ENCODE results near the gene DMKN.

Gene DMKN

DNA sequence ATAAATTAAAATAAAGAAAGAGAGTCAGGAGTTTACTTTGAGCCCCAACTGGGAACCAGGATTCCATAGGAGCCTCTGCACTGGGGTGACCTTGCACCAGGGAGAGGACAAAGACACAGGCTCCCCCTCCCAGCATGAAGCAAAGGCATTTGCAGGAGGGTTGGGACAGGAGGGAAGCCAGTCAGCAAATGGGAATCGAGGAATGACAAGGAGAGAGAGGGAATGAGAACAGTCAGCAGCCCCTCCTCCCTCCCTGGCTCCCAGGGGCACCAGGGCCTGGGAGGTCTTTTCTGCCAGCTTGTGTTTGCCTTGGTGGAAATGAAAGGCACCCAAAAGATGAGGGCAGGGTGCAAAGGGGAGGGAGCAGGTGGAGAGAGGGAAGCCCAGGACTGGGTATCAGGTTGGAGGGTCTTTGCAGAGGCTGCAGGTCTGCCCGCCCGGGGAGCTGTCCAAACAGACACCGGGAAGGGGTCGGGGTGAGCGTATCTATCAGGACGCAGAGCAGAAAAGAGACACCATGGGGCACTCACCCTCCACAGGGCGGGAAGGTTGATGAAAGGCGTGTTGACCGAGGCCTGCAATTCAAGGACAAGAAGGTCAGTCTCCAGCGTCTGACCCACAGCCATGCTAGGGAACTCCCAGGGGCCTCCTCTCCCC is 10.9 kb upstream of the DMKN start:
- DNase-seq, result no peak

DNA sequence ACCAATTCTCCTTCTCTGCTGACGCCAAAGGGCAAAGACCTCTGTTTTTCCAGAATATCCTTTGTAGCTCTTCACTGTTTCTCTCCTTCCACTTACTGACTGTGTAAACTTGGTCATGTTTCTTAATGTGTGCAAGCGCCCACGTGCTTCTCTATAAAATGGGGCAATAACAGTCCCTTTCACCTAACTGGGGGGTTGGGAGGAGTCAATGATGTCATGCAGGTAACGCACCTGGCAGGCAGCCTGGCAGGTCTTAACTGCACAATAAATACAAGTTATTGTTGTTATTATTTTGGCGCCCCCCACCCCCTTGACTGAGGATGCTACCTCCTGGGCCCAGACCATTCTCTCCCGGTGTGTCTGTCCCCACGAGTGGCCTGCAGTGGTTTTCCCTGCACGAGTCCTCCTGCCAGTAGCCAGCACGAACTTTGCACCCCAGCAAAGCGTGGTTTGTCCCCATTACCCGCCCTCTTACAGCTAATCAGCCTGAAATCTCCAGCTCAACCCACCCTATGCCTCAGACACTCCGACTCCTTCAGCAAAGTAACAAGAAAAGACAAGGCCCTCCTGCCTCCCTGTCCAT is 9.4 kb upstream of the DMKN start:
- DNase-seq, result no peak

DNA sequence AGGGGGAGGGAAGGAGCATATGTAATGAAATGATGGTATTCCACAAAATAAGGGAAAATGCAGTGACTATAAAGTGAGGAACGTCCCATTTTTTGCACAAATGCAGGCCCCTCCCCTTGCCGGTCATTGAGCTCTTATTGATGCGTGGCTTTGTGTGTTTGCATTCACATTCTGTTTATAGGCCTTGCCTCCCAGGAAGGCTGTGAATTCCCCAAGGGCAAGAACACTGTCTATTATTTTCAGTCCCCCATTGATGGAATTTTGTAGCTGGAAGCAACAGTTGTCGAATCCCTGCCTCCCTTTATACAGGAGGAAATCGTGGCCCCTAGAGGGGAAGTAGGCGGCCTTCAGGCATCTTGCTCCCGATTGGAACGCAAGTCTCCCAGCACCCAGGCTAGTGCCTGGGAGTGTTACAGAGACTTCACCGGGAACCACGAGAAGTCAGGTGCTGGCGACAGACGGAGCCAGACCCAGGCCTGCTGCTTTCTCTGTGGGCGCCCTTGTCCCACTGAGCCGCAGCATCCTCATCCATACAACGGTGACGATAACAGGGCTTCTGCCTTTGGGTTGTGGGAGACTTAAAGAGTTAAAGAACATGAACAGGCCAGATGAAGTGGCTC is 7.8 kb upstream of the DMKN start:
- no peak for DNase-seq

DNA sequence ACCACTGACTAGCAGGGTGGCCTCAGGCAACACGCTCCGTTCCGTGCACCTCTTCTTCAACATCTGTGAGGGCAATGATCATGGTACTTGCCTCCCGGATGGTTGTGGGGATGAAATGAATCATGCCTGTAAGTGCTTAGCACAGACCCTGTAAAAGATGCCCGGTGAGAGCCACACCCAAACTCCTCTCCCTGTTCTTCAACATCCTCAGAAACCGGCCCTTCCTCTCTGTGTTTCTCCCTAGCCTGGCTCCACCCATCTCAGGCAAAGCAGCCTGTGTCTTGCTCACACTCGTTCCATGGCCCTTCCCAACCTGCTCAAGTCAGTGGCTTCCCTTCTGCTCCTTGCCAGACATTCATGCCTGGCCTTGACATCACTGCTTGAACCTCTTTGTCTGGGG is 5.8 kb upstream of the DMKN start:
- DNase-seq, result no peak

DNA sequence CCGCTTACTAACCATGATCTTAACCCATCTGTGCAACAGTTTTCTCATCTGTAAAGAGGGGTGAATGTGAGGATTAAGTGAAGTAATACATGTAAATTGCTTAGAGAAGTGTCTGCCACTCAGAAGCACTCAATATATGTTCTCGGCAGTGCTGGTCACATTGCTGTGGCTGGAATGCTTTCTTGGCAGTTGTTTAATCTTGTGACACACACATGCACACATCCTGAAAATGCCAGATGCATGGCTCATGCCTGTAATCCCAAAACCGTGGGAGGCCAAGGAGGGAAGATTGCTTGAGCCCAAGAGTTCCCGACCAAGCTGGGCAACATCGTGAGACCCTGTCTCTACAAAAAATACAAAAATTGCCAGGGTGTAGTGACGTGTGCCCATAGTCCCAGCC is 4.9 kb upstream of the DMKN start:
- DNase-seq, result no peak

DNA sequence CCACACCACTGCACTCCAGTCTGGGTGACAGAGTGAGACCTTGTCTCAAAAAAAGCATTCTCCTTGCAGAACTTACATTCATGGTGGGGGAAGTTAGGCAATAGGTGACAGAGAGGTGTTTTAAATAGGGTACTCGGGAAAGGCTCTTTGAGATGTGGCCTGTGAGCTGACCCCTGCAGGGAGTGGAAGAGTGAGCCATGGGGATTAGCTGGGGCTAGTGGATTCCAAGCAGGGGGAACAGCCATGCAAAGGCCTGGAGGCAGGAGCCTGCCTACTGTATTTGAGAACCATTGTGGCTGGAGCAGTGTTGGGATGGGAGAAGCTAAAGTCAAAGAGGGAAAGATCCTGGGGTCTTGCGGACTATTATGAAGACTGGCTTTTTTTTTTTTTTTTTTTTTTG is 3.9 kb upstream of the DMKN start:
- DNase-seq, result no peak

DNA sequence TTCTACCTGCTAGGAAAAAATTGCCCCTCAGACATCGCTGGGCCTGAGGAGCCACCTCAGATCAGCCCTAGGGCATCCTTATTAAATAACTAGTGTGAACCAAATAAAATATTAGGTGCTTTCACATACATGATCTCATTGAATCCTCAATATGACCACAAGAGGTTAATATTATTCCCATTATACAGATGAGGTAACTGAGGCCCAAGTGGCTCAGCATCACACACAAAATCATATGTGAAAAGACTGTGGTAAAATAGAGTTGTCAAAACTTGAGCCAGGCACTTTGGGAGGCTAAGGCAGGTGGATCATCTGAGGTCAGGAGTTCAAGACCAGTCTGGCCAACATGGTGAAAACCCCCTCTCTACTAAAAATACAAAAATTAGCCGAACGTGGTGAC is 2.9 kb upstream of the DMKN start:
- no peak for DNase-seq

DNA sequence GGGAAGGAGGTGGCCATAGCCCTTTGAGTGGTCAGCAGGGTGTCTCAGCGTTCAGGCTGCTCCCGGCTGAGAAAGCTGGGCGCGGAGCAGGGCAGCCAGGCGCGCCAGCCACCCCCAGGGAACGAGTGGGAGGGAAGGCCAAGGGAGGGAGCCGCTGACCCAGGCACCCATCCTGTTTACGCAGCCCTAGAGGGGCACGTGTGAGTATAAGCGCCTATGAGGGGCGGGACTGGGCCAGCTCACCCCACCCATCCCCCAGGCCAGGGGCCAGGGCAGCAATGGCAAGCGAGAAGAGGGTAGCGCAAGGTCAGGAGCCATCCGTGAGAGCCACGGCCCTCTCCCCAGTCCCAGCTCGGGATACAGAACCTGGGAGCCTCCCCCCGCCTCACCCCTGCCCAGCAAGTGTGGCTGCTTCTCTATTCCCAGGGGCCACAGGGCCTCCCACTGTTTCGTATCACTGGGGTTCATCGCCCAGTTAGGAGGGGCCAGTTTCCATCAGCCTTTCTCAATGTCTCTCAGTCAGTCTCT is 897 bp upstream of the DMKN start:
- no peak for DNase-seq

DNA sequence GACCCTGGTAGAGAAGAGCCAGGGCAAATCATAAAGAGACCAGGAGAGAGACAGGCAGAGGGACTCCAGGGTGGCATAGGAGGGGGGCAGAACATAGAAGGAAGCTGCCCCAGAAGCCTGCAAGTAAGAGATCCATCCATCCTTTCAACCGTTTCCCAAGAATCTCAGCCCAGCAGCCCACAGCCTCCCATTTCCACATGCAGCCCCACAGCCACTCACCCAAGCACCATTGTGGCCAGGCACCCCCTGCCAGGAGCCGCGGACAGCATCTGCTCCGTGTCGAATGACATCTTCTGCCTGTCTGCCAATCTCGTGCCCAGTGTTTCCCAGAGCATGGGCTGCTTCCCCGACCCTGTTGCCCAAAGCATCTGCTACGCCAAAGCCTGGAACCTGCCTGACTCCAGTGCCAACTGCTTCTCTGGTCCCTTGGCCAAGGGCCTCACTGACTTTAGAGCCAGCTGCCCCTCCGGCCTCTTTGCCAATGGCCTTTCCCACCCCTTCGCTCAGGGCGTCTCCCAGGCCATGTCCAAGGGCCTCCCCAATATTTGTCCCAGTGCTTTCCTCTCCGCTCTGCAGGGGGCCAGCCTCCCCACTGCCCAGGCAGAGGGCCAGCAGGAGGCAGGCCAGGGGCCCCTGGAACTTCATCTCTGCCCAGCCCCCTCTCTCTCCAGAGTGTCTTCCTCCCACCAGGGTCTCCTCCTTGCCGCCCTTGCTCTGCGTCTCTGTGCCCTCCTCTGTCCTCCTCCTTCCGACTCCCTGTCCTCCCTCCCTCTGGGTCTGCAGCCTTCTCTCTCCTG is 420 bp downstream of the DMKN start:
- DNase-seq, result no peak

DNA sequence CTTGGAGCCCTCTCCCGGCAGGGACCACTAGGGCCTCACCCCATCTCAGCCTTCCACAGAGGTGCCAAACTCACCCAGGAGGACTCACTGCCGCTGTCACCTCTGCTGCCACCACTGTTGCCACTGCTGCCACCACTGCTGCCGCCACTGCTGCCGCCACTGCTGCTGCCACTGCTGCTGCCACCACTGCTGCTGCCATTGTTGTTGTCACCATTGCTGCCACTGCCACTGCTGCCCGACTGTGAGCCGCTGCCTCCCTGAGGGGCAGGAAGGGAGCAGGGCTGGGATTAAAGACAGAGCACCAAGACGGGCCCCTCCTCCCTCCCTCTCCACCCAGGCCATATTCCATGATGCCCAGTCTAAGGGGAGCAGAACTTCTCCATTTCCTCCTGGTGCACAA is 2.1 kb downstream of the DMKN start:
- DNase-seq, result no peak

DNA sequence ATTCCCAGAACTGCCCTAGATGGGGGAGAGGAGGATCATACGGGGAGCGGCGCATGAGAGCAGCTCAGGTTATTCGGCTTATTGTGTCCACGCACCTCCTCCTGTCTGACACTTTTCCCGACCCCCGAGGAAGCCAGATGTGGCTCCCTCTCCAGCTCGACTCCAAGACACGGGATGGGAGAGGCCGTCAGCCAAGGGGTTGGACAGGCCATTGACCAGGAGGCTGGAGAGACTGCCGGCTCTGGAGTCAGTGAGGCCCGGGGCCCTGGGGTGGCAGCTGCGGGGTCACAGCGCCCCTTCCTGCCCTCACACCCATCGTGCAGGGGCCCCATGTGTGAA is 2.9 kb downstream of the DMKN start:
- DNase-seq, result no peak

DNA sequence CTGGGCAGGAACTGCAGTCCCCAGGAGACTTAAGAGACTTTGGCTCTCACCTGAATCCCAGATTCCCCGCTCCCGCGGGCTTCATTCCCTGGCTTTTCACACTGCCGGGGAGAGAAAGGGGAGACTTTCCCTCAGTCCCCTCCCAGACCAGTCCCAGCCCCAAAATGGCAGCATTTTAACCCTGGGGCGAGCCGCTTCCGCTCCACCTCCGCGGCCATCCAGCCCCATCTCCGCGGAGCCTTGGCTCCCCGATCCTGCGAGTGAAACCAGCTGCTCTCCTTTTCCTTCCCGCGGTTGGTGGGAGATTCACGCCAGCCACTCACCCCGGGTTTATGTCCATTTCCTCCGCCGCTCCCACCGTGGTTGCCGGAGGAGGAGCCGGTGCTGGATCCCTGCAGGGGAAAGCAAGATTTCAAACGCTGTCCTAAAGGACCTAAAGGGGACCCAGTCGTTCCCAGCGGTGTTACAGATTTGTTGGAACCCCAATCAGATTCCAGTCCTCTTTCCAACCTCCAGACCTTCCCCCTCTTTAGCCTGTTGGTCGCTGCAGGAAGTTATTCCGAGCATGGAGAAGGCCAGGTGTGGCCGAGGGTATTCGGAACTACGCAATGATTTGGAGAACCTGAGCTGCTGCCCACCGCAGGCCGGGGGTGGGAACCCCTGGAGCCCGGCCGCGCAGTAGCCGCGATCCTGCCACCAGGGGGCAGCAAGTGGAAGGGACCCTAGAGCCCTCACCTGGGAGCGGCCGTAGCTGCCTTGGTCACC is 3.4 kb downstream of the DMKN start:
- DNase-seq, result peak in 11 of 14 donors; percentile 2 to 46 (median 19)

DNA sequence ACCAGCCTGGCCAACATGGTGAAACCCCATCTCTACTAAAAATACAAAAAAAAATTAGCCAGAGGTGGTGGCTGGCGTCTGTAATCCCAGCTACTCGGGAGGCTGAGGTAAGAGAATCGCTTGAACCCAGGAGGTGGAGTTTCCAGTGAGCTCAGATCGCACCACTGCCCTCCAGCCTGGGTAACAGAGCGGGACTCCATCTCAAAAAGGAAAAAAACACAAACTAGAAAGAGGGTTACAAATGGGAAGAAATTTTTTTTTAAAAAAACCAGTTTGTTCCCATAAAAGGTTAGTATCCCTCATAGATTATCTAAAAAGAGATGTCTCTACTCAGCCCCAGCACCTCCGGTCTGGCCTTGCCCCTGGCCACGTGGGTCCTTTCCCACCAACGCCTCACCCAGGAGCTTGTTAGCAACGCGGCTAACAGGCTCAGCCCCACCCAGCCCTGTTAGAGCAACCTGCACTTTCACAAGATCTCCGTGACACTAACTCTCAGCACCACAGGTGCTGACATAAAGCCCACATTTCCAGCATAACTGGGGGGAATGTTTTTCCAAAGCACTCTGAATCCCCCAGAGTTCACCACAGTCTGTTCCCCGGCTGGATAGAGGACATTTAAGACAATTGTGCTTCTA is 4.3 kb downstream of the DMKN start:
- DNase-seq, result no peak

DNA sequence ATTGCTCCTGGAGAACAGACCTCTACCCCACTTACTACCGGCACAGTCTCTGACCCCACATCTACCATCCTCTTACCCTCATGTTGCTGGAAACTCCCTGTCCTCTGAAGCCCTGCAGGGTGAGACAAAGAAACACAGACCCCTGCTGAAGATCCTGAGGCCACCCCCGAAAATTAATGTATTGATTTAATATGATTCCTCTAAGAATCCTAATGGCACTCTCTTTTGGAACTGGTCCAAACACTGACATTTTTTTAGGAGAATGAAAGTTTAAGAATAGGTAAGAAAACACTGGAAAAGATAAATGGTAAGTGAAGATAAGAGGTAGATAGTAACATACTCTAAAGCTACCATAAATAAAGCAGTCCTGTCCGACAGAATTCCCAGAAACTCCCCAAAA is 5.3 kb downstream of the DMKN start:
- no peak for DNase-seq

DNA sequence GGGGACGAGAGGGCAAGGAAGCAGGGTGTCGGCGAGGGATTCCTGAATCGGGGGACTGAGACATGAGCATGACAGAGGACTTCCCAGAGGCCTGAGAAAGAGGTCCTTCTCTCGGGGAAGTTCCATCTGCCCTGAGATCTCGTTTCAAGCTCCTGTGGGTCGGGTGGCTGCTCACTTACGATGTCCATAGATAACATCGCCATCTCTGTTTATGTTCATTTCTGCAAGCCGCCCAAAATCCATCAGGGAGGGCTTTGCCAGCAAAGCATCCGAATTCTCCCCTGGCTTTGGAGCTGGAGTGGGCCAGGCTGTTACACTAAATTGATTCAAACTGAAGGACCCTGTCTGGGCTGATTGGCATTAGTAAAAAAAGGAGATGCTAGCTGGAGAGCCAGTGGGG is 5.9 kb downstream of the DMKN start:
- no peak for DNase-seq

DNA sequence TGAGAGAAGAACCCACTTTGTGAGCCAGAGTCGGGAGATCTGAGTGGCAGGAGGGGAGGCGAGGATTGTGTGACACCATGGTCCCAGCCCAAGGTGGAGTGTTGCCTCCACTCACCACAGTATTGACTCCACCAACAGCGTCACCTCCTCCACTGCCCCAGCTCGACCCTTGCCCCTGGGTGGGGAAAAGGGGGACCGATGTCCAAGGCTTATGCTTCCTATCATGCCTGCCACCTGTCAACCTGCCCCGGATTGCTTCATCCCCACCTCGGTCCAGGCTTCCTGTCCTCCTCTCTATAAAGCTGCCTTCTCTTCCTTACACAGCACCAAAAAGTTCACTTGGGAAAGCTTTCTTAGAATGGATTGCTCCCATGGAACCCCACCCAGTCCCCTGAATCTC is 7.4 kb downstream of the DMKN start:
- no peak for DNase-seq

DNA sequence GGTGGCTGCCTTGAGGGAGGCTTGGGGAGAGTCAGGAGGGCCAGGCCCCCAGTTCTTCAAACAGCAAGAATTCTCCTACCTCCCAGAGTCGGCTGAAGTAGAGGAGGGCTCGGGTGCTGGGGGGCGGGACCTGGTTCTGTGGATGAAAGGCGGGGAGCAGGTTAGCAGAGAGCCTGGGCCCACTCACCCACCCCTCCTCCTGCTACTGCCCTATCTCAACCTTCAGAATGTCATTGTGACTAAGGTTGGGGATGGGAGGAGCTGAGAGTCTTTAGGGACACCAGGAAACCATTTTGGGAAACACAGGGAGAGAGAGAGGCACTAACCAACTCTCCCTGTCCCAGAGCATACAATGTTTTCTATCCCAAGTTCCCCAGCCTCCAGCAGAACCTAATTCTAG is 10.7 kb downstream of the DMKN start:
- no peak for DNase-seq

DNA sequence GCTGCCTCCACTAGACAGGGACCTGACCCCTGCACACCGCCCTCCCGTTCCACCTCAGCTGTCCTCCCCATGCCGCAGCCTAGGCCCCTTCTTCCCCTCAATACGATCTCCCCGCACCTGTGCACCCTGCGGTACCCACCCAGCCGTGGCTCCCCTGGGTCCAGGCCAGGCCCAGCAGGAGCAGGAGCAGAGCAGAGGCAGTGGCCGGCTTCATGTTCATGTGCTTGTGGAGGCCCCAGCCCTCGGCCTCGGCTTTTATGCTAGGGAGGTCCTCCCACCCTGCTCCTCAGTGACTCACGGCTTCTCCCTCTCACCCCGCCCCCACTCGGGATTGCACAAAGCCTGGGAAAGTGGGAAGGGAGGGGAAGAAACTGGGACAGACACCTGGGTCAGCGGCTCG is 11.8 kb downstream of the DMKN start:
- DNase-seq, result no peak

DNA sequence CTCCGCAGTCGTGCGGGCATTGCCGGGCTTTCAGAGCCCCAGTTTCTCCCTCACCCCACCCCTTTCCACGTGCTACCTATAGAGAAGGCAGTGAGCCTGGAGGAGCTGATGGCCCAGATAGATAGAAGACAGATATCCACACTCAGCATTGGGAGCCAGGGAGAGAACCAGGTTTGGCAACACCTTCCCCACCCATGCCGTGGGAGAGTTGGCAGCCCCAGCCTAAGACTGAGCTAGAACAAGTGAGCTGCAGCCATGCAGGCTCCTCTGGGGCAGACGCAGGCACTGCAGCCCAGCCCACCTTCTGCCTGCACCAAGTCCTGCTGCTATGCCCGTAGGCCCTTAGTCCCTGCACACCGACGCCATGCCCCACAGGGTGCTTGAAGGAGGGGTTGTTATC is 12.8 kb downstream of the DMKN start:
- DNase-seq, result no peak

DNA sequence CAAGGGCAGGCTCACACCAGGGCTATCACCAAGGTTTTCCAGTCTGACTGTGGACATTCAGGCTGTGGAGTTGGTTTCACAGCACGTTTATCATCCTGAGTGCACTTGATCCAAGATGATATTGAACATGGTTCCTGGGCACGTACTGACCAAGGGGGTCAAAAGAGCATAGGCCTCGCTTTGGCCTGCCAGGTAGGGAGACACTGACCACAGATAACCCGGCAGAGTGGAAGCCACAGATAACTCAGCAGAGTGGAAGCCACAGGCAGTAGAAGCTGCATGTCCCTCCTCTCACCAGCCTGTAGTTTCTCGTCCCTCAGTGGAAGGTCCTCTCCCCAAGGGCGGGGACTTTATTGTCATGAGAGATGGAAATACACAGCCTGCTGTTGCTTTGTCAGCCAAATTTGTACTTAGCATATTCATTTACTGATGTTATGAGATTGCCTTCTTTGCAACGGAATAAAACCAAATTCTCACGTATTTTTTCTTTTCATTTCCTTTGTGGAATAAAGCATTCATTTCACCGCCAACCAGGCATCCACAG is 14.4 kb downstream of the DMKN start:
- DNase-seq, result no peak

DNA sequence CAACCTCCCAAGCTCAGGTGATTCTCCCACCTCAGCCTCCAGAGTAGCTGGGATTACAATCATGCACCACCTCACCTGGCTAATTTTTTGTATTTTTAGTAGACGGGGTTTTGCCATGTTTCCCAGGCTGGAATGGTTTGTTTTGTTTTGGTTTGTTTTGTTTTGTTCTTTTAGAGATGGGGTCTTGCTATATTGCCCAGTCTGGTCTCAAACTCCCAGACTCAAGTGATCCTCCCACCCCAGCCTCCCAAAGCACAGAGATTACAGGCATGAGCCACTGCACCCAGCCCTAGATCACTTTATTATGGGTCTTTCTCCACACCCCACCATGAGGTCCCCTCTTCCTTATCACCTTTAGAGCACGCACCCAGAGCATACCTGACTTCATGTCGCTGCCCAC is 15.2 kb downstream of the DMKN start:
- DNase-seq, result no peak

DNA sequence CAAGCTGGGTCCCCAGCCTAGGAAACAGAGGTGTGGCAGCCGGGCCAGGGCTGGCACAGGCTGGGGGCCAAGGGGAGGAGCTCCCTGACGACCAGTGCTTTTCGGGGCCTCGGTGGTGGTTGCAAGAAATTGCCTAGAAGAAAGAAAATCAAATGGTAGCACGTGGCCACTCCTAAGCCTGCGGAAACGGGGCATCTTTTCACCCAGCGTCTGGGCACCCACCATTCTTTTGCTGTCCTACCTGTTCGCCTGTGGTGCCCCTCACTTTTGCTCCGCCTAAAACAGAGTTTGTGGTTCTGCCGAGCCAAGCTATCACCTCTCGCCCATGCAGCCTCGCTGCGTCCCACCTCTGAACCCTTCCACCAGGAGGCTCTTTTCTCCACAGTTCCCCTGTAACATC is 16.0 kb downstream of the DMKN start:
- DNase-seq, result no peak

All from C1 segment of cervical spinal cord (tissue), 14 donors.